Fibroblast of lung (primary cell): ENCODE measurements around the gene LRMDA.

ENCODE experiments used
- EZH2 ChIP-seq: IDR thresholded peaks from 2 replicates; pipeline ENCODE4 v1.5.1; 2012; ENCODE audit warnings: low read length, control low read depth, mild to moderate bottlenecking; ENCODE audit errors: missing control alignments
- TF ChIP-seq, protein P1 (sequence below), 2 donors: IDR thresholded peaks in 1 of 2; conservative IDR thresholded peaks in 1 of 2; 1 replicate in 1 of 2; 2 replicates in 1 of 2; pipeline ENCODE4 v1.5.1; 2011 to 2012; ENCODE audit warnings: low read length in 2 of 2, control low read depth in 1 of 2, inconsistent platforms in 1 of 2, low read depth in 1 of 2, mild to moderate bottlenecking in 1 of 2

DNA sequence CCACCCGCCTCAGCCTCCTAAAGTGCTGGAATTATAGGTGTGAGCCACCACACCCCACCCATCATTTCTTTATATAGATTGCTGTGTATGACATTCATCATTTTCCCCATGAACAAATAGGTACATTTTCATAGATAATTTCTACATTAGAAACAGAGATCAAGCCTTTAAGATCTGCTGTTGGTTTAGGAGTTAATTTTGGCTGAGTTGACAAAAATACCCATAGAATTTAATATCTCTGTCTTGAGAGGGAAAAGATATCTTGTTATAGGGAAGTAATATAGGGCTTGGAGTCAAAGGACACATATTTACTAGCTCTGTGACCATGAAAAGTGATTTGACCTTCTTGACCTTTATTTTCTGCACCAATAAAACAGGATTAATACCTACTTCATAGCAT, 51.8 kb downstream of the LRMDA start:
- no peak for TF ChIP-seq EZH2
- TF ChIP-seq, protein P1, sequence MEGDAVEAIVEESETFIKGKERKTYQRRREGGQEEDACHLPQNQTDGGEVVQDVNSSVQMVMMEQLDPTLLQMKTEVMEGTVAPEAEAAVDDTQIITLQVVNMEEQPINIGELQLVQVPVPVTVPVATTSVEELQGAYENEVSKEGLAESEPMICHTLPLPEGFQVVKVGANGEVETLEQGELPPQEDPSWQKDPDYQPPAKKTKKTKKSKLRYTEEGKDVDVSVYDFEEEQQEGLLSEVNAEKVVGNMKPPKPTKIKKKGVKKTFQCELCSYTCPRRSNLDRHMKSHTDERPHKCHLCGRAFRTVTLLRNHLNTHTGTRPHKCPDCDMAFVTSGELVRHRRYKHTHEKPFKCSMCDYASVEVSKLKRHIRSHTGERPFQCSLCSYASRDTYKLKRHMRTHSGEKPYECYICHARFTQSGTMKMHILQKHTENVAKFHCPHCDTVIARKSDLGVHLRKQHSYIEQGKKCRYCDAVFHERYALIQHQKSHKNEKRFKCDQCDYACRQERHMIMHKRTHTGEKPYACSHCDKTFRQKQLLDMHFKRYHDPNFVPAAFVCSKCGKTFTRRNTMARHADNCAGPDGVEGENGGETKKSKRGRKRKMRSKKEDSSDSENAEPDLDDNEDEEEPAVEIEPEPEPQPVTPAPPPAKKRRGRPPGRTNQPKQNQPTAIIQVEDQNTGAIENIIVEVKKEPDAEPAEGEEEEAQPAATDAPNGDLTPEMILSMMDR (conservative IDR thresholded peaks at IDR 0.05 in 1 of 2, IDR thresholded peaks at IDR 0.05 in 1 of 2; ENCODE audit: low read depth in 1 of 2, low read length in 2 of 2): no peak
